Middle frontal gyrus (tissue), 1 donor: ENCODE measurements around the gene MMP17.
"Not testable (repeated sequence)": the region's sequence is repeated elsewhere in the genome, so short reads cannot be mapped to it uniquely, and the experiment has no call there.

Source experiments
- DNase-seq: peaks from one replicate; pipeline ENCODE4 v3.0.0-alpha.2; 2015; ENCODE audit warnings: low spot score; ENCODE audit errors: extremely low spot score

MMP17 gene

GRCh38 chr12:131799828-131800593 is 28.2 kb upstream of the MMP17 start:
- DNase-seq, result no peak

GRCh38 chr12:131800594-131801135 is 27.5 kb upstream of the MMP17 start:
- DNase-seq, result no peak

GRCh38 chr12:131801254-131801866 is 26.8 kb upstream of the MMP17 start:
- no peak for DNase-seq

- no peak for DNase-seq
Observed at GRCh38 chr12:131803961-131804521, 24.2 kb upstream of the MMP17 start.

- no peak for DNase-seq
Observed at GRCh38 chr12:131805421-131805820, 22.8 kb upstream of the MMP17 start.

GRCh38 chr12:131806674-131807073 is 21.5 kb upstream of the MMP17 start:
- no peak for DNase-seq

- DNase-seq, result no peak
Observed at GRCh38 chr12:131808744-131809371, 19.3 kb upstream of the MMP17 start.

- not testable (repeated sequence) for DNase-seq
Observed at GRCh38 chr12:131809476-131810254, 18.5 kb upstream of the MMP17 start.

- DNase-seq, result no peak
Observed at GRCh38 chr12:131810726-131811125, 17.5 kb upstream of the MMP17 start.

- no peak for DNase-seq
Observed at GRCh38 chr12:131815131-131815530, 13.1 kb upstream of the MMP17 start.

GRCh38 chr12:131816495-131816894 is 11.7 kb upstream of the MMP17 start:
- no peak for DNase-seq

- no peak for DNase-seq
Observed at GRCh38 chr12:131817241-131817640, 11.0 kb upstream of the MMP17 start.

- no peak for DNase-seq
Observed at GRCh38 chr12:131818821-131819585, 9.2 kb upstream of the MMP17 start.

- no peak for DNase-seq
Observed at GRCh38 chr12:131824450-131824849, 3.7 kb upstream of the MMP17 start.

- DNase-seq, result no peak
Observed at GRCh38 chr12:131825146-131825892, 2.9 kb upstream of the MMP17 start.

GRCh38 chr12:131826097-131826928 is 1.9 kb upstream of the MMP17 start:
- no peak for DNase-seq

GRCh38 chr12:131828671-131829355 is 620 bp downstream of the MMP17 start:
- no peak for DNase-seq

- DNase-seq, result no peak
Observed at GRCh38 chr12:131829356-131829747, 1.2 kb downstream of the MMP17 start.
